ENCODE measurements around the gene SDCBP2. TPM values are rescaled to one million over a fixed set of nuclear protein-coding genes. Genes with fewer than 3 reads are reported as not detected.
A peak's percentile ranks its signal among the peaks of the same experiment; 100 is the strongest.

Gene SDCBP2
- total RNA-seq, 4 donors from 2014 or later: 132 to 427 (median 300) TPM

DNA sequence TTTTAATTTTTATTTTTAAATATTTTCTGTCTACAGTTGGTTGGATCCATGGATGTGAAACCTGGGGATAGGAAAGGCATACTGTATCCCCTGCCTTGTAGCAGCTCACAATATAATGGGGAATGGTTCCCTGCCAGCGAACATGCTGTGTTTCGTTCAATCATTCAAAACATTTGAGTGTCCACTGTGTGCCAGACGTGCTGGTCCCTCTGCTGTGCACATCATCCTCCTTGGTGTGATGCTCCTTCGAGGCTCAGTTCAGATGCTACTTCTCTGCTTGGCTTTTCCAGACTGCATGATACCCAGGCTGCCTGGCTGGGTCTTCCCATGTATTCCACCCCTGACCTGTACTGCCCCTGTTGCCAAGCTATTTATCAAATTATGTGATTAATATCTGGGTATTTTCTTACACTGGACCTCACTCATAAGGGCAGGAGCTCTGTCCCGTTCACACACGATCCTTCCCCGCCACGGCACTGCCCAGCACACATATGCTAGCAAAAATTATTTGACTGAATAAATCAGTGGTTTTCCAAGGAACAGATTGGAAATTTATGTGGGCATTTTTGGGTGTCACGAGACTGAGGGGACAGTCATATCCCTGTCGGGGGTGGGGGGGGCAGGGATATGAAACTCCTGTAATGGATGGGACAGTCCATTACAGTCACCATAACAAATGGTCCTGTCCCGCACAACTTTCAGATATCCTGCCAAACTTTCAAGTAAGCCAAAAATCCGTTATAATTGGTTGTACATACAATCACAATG is 4.9 kb downstream of the SDCBP2 start:
- TF ChIP-seq, protein P1, sequence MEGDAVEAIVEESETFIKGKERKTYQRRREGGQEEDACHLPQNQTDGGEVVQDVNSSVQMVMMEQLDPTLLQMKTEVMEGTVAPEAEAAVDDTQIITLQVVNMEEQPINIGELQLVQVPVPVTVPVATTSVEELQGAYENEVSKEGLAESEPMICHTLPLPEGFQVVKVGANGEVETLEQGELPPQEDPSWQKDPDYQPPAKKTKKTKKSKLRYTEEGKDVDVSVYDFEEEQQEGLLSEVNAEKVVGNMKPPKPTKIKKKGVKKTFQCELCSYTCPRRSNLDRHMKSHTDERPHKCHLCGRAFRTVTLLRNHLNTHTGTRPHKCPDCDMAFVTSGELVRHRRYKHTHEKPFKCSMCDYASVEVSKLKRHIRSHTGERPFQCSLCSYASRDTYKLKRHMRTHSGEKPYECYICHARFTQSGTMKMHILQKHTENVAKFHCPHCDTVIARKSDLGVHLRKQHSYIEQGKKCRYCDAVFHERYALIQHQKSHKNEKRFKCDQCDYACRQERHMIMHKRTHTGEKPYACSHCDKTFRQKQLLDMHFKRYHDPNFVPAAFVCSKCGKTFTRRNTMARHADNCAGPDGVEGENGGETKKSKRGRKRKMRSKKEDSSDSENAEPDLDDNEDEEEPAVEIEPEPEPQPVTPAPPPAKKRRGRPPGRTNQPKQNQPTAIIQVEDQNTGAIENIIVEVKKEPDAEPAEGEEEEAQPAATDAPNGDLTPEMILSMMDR (IDR thresholded peaks at IDR 0.05): no peak
- TF ChIP-seq POLR2AphosphoS5 (IDR thresholded peaks at IDR 0.05) (no peak), EP300 (IDR thresholded peaks at IDR 0.05; ENCODE audit: low read depth) (no peak), POLR2A (IDR thresholded peaks at IDR 0.05) (no peak)
- Histone ChIP-seq H3K36me3 (no peaks in the 10 kb centered on the region), H3K4me1 (peaks cover 30 to 43% (median 37%) of the 10 kb centered on the region in 4 donors), H3K27me3 (no peaks in the 10 kb centered on the region), H3K27ac (peak overlapping the region; percentile 50 to 99 (median 98)), H3K4me3 (no peak overlapping the region), H3K9me3 (no peaks in the 10 kb centered on the region)
- 83 to 89% methylated on average over 4 to 12 of the region's 12 CpGs for whole genome bisulfite sequencing, 2 donors (ENCODE audit: low coverage in 1 of 2)
- no peak for DNase-seq
- intact Hi-C loops (cut with DNase I; ENCODE audit: low total_unique reads): loop anchor here (2.0 kb wide), 1 partner anchor 69 kb away; the partner anchor contains the start of gene FKBP1A
- in situ Hi-C loops (cut with MboI; ENCODE audit: low pct_ligation_motif_present in 1 of 4, low pct_unique_long_range_greater_than_20kb in 1 of 4, low sequenced_read_pairs in 3 of 4): no loop called here

DNA sequence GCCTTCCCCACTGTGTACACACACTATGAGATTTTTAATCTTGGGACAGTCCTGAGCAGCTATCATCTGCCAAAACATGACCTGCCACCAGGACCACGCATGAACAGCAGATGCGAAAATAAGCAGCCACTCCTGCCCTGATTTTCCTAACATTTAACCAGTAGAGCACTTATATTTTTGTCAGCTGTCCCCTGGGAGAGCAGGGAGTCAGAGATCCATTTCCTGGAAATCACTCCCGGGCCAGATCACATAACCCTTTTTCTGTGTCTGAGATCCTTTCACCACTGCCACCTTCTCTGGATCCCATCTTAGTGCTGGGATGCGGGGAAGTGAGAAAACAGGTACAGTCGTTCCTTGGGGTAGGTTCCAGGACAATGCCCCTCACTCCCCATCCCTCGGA is 5.7 kb downstream of the SDCBP2 start:
- no peaks in the 10 kb centered on the region for H3K36me3 ChIP-seq
- TF ChIP-seq, protein P1 (IDR thresholded peaks at IDR 0.05): no peak
- peak; percentile 2 for TF ChIP-seq POLR2A (IDR thresholded peaks at IDR 0.05)
- peak overlapping the region; percentile 50 to 99 (median 98) for H3K27ac ChIP-seq
- in situ Hi-C loops (cut with MboI; ENCODE audit: low pct_ligation_motif_present in 1 of 4, low pct_unique_long_range_greater_than_20kb in 1 of 4, low sequenced_read_pairs in 3 of 4) (no loop called here), intact Hi-C loops (cut with DNase I; ENCODE audit: low total_unique reads) (no loop called here)
- no peak overlapping the region for H3K4me3 ChIP-seq
- WGBS, 2 donors (ENCODE audit: low coverage in 1 of 2): 60 to 76% methylated on average over 6 of the region's 6 CpGs
- peaks cover 25 to 35% (median 30%) of the 10 kb centered on the region in 4 donors for H3K4me1 ChIP-seq
- no peaks in the 10 kb centered on the region for H3K9me3 ChIP-seq
- no peak for DNase-seq
- H3K27me3 ChIP-seq: no peaks in the 10 kb centered on the region

DNA sequence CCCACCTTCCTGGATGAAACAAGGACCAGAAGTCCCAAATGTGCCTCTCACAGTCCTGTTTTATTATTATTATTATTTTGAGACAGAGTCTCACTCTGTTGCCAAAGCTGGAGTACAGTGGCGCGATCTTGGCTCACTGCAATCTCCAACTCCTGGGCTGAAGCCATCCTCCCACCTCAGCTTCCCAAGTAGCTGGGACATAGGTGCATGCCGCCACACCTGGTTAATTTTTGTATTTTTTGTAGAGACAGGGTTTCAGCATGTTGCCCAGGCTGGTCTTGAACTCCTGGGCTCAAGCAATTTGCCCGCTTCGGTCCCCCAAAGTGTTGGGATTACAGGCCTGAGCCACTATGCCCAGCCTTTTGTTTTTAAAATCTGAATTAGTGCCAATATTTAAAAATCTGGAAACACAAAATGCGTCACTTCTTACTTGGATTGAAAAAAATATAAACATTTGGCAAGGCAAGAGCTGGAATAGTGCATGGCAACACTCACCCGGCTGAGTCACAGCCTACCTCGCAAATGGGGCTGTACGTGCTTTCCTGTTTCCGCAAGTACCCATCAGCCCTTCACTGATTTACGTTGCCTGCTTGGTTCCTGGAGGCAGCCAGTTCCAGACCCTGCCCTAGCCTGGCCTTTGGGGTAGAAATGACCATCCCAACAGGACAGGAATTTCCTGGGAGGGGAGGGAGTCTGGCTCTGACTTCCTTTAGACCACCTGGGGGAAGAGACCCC is 6.3 kb downstream of the SDCBP2 start:
- peak; percentile 20 for DNase-seq
- H3K27me3 ChIP-seq: no peaks in the 10 kb centered on the region
- in situ Hi-C loops (cut with MboI; ENCODE audit: low pct_ligation_motif_present in 1 of 4, low pct_unique_long_range_greater_than_20kb in 1 of 4, low sequenced_read_pairs in 3 of 4): no loop called here
- TF ChIP-seq, protein P1 (IDR thresholded peaks at IDR 0.05): no peak
- no peak for TF ChIP-seq EP300 (IDR thresholded peaks at IDR 0.05; ENCODE audit: low read depth)
- TF ChIP-seq POLR2AphosphoS5 (IDR thresholded peaks at IDR 0.05): peak; percentile 7 to 59 (median 37)
- TF ChIP-seq POLR2A (IDR thresholded peaks at IDR 0.05): peak; percentile 15
- H3K4me1 ChIP-seq: peaks cover 20 to 29% (median 25%) of the 10 kb centered on the region in 4 donors
- intact Hi-C loops (cut with DNase I; ENCODE audit: low total_unique reads): no loop called here
- 70 to 82% methylated on average over 9 to 11 of the region's 11 CpGs for WGBS, 2 donors (ENCODE audit: low coverage in 1 of 2)
- H3K36me3 ChIP-seq: no peaks in the 10 kb centered on the region
- H3K27ac ChIP-seq: peak overlapping the region; percentile 50 to 99 (median 98)
- no peak overlapping the region for H3K4me3 ChIP-seq
- no peaks in the 10 kb centered on the region for H3K9me3 ChIP-seq

DNA sequence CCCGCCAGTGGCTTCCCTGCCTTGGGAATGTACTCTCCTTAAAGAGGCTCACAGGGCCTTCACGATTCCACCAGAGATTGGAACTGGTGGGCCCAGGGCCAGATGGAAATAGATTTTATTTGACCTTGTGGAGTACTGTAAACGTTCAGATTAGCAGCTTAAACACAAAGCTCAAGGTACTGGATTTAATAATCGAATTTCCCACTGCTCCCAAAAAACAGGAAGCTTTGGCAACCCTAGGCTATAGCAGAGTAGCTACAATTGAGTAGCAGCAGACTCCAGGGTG is 7.3 kb downstream of the SDCBP2 start:
- TF ChIP-seq EP300 (IDR thresholded peaks at IDR 0.05; ENCODE audit: low read depth) (no peak), POLR2AphosphoS5 (IDR thresholded peaks at IDR 0.05) (no peak), POLR2A (IDR thresholded peaks at IDR 0.05) (no peak)
- TF ChIP-seq, protein P1 (IDR thresholded peaks at IDR 0.05): no peak
- no peak overlapping the region for H3K27ac ChIP-seq
- H3K4me3 ChIP-seq: no peak overlapping the region
- no peaks in the 10 kb centered on the region for H3K27me3 ChIP-seq
- peaks cover 9 to 19% (median 14%) of the 10 kb centered on the region in 4 donors for H3K4me1 ChIP-seq
- 0 to 59% methylated on average over 1 to 4 of the region's 4 CpGs for WGBS, 2 donors (ENCODE audit: low coverage in 1 of 2)
- in situ Hi-C loops (cut with MboI; ENCODE audit: low pct_ligation_motif_present in 1 of 4, low pct_unique_long_range_greater_than_20kb in 1 of 4, low sequenced_read_pairs in 3 of 4): no loop called here
- intact Hi-C loops (cut with DNase I; ENCODE audit: low total_unique reads): no loop called here
- H3K9me3 ChIP-seq: no peaks in the 10 kb centered on the region
- no peaks in the 10 kb centered on the region for H3K36me3 ChIP-seq
- peak; percentile 4 for DNase-seq
